ENCODE results near the gene CLIP2.

DNA sequence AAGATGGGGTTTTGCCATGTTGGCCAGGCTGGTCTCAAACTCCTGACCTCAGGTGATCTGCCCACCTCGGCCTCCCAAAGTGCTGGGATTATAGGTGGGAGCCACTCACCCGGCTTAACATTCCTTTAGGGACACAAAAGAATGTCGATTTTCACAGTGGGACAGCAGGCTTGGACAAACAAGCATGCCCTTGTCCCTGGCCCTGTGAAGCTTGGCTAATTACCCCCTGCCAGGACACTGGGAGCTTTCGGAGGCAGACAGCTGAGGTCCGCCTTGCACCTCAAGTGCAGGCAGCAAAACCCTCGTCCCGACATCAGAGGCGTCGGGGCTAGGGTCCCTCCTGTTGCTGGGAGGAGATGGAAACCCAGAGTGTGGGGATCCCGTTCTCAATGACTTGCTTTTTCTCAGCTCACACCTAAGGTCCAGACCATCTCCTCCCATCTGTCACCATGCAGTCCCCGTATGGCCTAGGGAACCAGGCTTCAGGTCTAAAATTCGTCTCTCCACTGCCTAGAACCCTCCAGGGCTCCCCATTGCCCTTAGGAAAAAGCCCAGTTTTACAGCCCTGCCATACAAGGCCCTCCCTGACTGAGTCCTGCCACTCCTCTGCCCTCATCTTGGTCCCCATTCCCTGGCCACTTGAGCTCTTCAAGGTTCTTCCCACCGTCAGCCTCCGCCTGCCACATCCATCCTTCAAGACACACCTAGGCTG lies 6.3 kb upstream of the CLIP2 start:
- TF ChIP-seq EZH2phosphoT487 (IDR thresholded peaks at IDR 0.05; ENCODE audit: borderline replicate concordance, low read depth) = no peak
- TF ChIP-seq GATA2 (CRISPR knock-in tag; IDR thresholded peaks at IDR 0.05) = no peak
- TF ChIP-seq, protein P1, sequence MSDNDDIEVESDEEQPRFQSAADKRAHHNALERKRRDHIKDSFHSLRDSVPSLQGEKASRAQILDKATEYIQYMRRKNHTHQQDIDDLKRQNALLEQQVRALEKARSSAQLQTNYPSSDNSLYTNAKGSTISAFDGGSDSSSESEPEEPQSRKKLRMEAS (IDR thresholded peaks at IDR 0.05; ENCODE audit: low read depth) = no peak
- no peak for TF ChIP-seq FOSL2 (IDR thresholded peaks at IDR 0.05; ENCODE audit: borderline replicate concordance, low read depth)
- no peak for TF ChIP-seq EP300 (IDR thresholded peaks at IDR 0.05; ENCODE audit: borderline replicate concordance in 1 of 2, low read depth in 1 of 2, low read length in 1 of 2)
- TF ChIP-seq, protein P2, sequence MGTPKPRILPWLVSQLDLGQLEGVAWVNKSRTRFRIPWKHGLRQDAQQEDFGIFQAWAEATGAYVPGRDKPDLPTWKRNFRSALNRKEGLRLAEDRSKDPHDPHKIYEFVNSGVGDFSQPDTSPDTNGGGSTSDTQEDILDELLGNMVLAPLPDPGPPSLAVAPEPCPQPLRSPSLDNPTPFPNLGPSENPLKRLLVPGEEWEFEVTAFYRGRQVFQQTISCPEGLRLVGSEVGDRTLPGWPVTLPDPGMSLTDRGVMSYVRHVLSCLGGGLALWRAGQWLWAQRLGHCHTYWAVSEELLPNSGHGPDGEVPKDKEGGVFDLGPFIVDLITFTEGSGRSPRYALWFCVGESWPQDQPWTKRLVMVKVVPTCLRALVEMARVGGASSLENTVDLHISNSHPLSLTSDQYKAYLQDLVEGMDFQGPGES (IDR thresholded peaks at IDR 0.05; ENCODE audit: low read depth, low read length) = no peak
- TF ChIP-seq, protein P3, sequence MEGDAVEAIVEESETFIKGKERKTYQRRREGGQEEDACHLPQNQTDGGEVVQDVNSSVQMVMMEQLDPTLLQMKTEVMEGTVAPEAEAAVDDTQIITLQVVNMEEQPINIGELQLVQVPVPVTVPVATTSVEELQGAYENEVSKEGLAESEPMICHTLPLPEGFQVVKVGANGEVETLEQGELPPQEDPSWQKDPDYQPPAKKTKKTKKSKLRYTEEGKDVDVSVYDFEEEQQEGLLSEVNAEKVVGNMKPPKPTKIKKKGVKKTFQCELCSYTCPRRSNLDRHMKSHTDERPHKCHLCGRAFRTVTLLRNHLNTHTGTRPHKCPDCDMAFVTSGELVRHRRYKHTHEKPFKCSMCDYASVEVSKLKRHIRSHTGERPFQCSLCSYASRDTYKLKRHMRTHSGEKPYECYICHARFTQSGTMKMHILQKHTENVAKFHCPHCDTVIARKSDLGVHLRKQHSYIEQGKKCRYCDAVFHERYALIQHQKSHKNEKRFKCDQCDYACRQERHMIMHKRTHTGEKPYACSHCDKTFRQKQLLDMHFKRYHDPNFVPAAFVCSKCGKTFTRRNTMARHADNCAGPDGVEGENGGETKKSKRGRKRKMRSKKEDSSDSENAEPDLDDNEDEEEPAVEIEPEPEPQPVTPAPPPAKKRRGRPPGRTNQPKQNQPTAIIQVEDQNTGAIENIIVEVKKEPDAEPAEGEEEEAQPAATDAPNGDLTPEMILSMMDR (IDR thresholded peaks at IDR 0.05) = no peak
- TF ChIP-seq, protein P4, sequence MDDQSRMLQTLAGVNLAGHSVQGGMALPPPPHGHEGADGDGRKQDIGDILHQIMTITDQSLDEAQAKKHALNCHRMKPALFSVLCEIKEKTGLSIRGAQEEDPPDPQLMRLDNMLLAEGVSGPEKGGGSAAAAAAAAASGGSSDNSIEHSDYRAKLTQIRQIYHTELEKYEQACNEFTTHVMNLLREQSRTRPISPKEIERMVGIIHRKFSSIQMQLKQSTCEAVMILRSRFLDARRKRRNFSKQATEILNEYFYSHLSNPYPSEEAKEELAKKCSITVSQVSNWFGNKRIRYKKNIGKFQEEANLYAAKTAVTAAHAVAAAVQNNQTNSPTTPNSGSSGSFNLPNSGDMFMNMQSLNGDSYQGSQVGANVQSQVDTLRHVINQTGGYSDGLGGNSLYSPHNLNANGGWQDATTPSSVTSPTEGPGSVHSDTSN (IDR thresholded peaks at IDR 0.05) = no peak
